Mesothelial cell of epicardium (in vitro differentiated cells): Measurements from ENCODE around the gene MTR. TPM values are rescaled to one million over a fixed set of nuclear protein-coding genes. Genes with fewer than 3 reads are reported as not detected.

Source experiments
- DNase-seq, 2 experiments: peaks; one replicate each; pipeline ENCODE4 v3.0.0; 2021; ENCODE audit warnings: low spot score in 2 of 2; ENCODE audit not compliant: unreplicated experiment in 2 of 2
- H3K27ac Mint-ChIP-seq: 2 replicates; pipeline ENCODE4 v1.8.0; 2021; ENCODE audit warnings: mixed read lengths
- H3K27me3 Mint-ChIP-seq: 2 replicates; pipeline ENCODE4 v1.8.0; 2021; ENCODE audit warnings: low read depth, mixed read lengths
- H3K36me3 Mint-ChIP-seq: 2 replicates; pipeline ENCODE4 v1.8.0; 2021; ENCODE audit warnings: mixed read lengths
- H3K4me1 Mint-ChIP-seq: 2 replicates; pipeline ENCODE4 v1.8.0; 2021; ENCODE audit warnings: mixed read lengths
- H3K4me3 Mint-ChIP-seq: 2 replicates; pipeline ENCODE4 v1.8.0; 2021; ENCODE audit warnings: mild to moderate bottlenecking, moderate library complexity, mixed read lengths
- H3K9me3 Mint-ChIP-seq: 2 replicates; pipeline ENCODE4 v1.8.0; 2021; ENCODE audit warnings: mixed read lengths
- CTCF ChIP-seq: fragments of 200-600 bp; sonication (generic); IDR thresholded peaks from one replicate; pipeline ENCODE4 v1.5.0; 2021; ENCODE audit warnings: antibody characterized with exemption; ENCODE audit not compliant: unreplicated experiment
- total RNA-seq: library from RNA; stranded (reverse); gene quantifications from 3 replicates; pipeline ENCODE4 v1.2.1, GENCODE V29; 2021

The MTR gene
- total RNA-seq, 1 donor from 2014 or later: 62.5 TPM

- Mint-ChIP-seq H3K4me1 (peaks cover 29% of the 10 kb centered on the region), H3K36me3 (no peaks in the 10 kb centered on the region), H3K27ac (no peak overlapping the region), H3K9me3 (no peaks in the 10 kb centered on the region), H3K4me3 (no peak overlapping the region), H3K27me3 (no peaks in the 10 kb centered on the region)
- DNase-seq: no peak
- TF ChIP-seq CTCF: no peak
Observed at GRCh38 chr1:236765831-236766230, 29.3 kb upstream of the MTR start.

GRCh38 chr1:236766506-236766905 lies 28.6 kb upstream of the MTR start:
- no peak overlapping the region for H3K27ac Mint-ChIP-seq
- no peaks in the 10 kb centered on the region for H3K9me3 Mint-ChIP-seq
- DNase-seq: no peak
- H3K36me3 Mint-ChIP-seq: no peaks in the 10 kb centered on the region
- no peaks in the 10 kb centered on the region for H3K27me3 Mint-ChIP-seq
- no peak for TF ChIP-seq CTCF
- no peak overlapping the region for H3K4me3 Mint-ChIP-seq
- peaks cover 22% of the 10 kb centered on the region for H3K4me1 Mint-ChIP-seq

GRCh38 chr1:236767276-236767675 lies 27.8 kb upstream of the MTR start:
- Mint-ChIP-seq H3K4me1 (peaks cover 17% of the 10 kb centered on the region), H3K36me3 (no peaks in the 10 kb centered on the region), H3K9me3 (no peaks in the 10 kb centered on the region), H3K27me3 (no peaks in the 10 kb centered on the region), H3K4me3 (no peak overlapping the region), H3K27ac (no peak overlapping the region)
- DNase-seq: no peak
- no peak for TF ChIP-seq CTCF

- no peaks in the 10 kb centered on the region for H3K36me3 Mint-ChIP-seq
- TF ChIP-seq CTCF: no peak
- peaks cover 8% of the 10 kb centered on the region for H3K4me1 Mint-ChIP-seq
- DNase-seq: no peak
- no peaks in the 10 kb centered on the region for H3K27me3 Mint-ChIP-seq
- no peaks in the 10 kb centered on the region for H3K9me3 Mint-ChIP-seq
- H3K27ac Mint-ChIP-seq: no peak overlapping the region
- H3K4me3 Mint-ChIP-seq: no peak overlapping the region
Observed at GRCh38 chr1:236768601-236769000, 26.5 kb upstream of the MTR start.

- H3K9me3 Mint-ChIP-seq: peaks cover 24% of the 10 kb centered on the region
- no peak for DNase-seq
- no peaks in the 10 kb centered on the region for H3K27me3 Mint-ChIP-seq
- H3K27ac Mint-ChIP-seq: no peak overlapping the region
- peaks cover 6% of the 10 kb centered on the region for H3K36me3 Mint-ChIP-seq
- peaks cover 2% of the 10 kb centered on the region for H3K4me1 Mint-ChIP-seq
- no peak for TF ChIP-seq CTCF
- H3K4me3 Mint-ChIP-seq: no peak overlapping the region
Observed at GRCh38 chr1:236773919-236774318, 21.2 kb upstream of the MTR start.

GRCh38 chr1:236774926-236775325 lies 20.2 kb upstream of the MTR start:
- Mint-ChIP-seq H3K27ac (no peak overlapping the region), H3K36me3 (peaks cover 12% of the 10 kb centered on the region), H3K4me1 (peaks cover 2% of the 10 kb centered on the region), H3K4me3 (no peak overlapping the region), H3K27me3 (no peaks in the 10 kb centered on the region), H3K9me3 (peaks cover 32% of the 10 kb centered on the region)
- no peak for DNase-seq
- no peak for TF ChIP-seq CTCF
